IMR-90 (cell line): Measurements from ENCODE around the gene SUCLA2. TPM values are rescaled to one million over a fixed set of nuclear protein-coding genes. Genes with fewer than 3 reads are reported as not detected.

Source experiments
- ATAC-seq: fragments of 200-7000 bp; cut with Tn5 transposase; 2 replicates; pipeline ENCODE4 v1.9.1; 2020; ENCODE audit warnings: low read depth, mild to moderate bottlenecking, moderate library complexity
- BruUV-seq: library from RNA; stranded (reverse); fragments of 400-500 nt; replicated peaks from 2 replicates; lab custom pipeline; 2021; lab: Mats Ljungman, UMichigan
- CTCF ChIA-PET: fragments of 300-600 bp; formaldehyde crosslinking; extraction: SDS; loops from one replicate; lab custom pipeline; 2021; ENCODE audit warnings: antibody characterized with exemption; lab: Yijun Ruan, JAX
- POLR2A ChIA-PET: fragments of 300-600 bp; sonication (Branson Sonifier 250); formaldehyde crosslinking; loops from one replicate; lab custom pipeline; 2022; ENCODE audit warnings: antibody characterized with exemption; ENCODE audit not compliant: unreplicated experiment; lab: Charles Lee
- DNase-seq: peaks from one replicate; pipeline ENCODE4 v3.0.0; 2013
- H2AFZ ChIP-seq: replicated peaks from 2 replicates; pipeline ENCODE3; 2013; ENCODE audit warnings: low read length, mild to moderate bottlenecking; ENCODE audit not compliant: poor library complexity
- H2AK5ac ChIP-seq: 2 replicates; pipeline ENCODE4 v1.6.1; 2013; ENCODE audit warnings: low read depth, low read length, inconsistent platforms
- H2AK9ac ChIP-seq: replicated peaks from 2 replicates; pipeline ENCODE3; 2013; ENCODE audit warnings: mild to moderate bottlenecking, low read depth, low read length, moderate library complexity; ENCODE audit not compliant: poor library complexity
- H2BK120ac ChIP-seq: 2 replicates; pipeline ENCODE4 v1.6.1; 2013; ENCODE audit warnings: low read depth, low read length, inconsistent platforms
- H2BK15ac ChIP-seq: 3 replicates; pipeline ENCODE4 v1.6.1; 2013; ENCODE audit warnings: low read depth, low read length, inconsistent platforms
- H2BK20ac ChIP-seq: 2 replicates; pipeline ENCODE4 v1.6.1; 2013; ENCODE audit warnings: low read depth, mild to moderate bottlenecking, inconsistent platforms, low read length, moderate library complexity
- H2BK5ac ChIP-seq: 2 replicates; pipeline ENCODE4 v1.6.1; 2013; ENCODE audit warnings: mild to moderate bottlenecking, low read depth, low read length, inconsistent platforms; ENCODE audit not compliant: poor library complexity, severe bottlenecking
- H3K14ac ChIP-seq: replicated peaks from 2 replicates; pipeline ENCODE4 v1.6.1; 2013; ENCODE audit warnings: low read depth, low read length, inconsistent platforms
- H3K18ac ChIP-seq: 2 replicates; pipeline ENCODE4 v1.6.1; 2013; ENCODE audit warnings: low read depth, low read length, control low read depth
- H3K23ac ChIP-seq: 2 replicates; pipeline ENCODE4 v1.6.1; 2013; ENCODE audit warnings: low read depth, low read length, inconsistent platforms
- H3K27ac ChIP-seq: 2 replicates; pipeline ENCODE4 v1.5.1; 2013; ENCODE audit warnings: mild to moderate bottlenecking, control low read depth, low read length; ENCODE audit not compliant: insufficient read depth
- H3K27me3 ChIP-seq: 2 replicates; pipeline ENCODE4 v1.6.1; 2013; ENCODE audit warnings: low read length; ENCODE audit not compliant: control insufficient read depth, insufficient read depth
- H3K36me3 ChIP-seq: 2 replicates; pipeline ENCODE4 v1.6.1; 2013; ENCODE audit warnings: low read length, mixed read lengths; ENCODE audit not compliant: control insufficient read depth, insufficient read depth
- H3K4ac ChIP-seq: 2 replicates; pipeline ENCODE4 v1.6.1; 2013; ENCODE audit warnings: low read depth, low read length, inconsistent platforms
- H3K4me1 ChIP-seq: 2 replicates; pipeline ENCODE4 v1.6.1; 2013; ENCODE audit warnings: low read length, mixed read lengths; ENCODE audit not compliant: control insufficient read depth, insufficient read depth
- H3K4me2 ChIP-seq: 2 replicates; pipeline ENCODE4 v1.6.1; 2013; ENCODE audit warnings: low read depth, mild to moderate bottlenecking, control low read depth, low read length, moderate library complexity
- H3K4me3 ChIP-seq: 2 replicates; pipeline ENCODE4 v1.5.1; 2013; ENCODE audit warnings: low read depth, mild to moderate bottlenecking, control low read depth, low read length, moderate library complexity; ENCODE audit not compliant: insufficient read depth
- H3K56ac ChIP-seq: 2 replicates; pipeline ENCODE4 v1.6.1; 2013; ENCODE audit warnings: low read length, inconsistent platforms; ENCODE audit not compliant: insufficient read depth; ENCODE audit errors: extremely low read depth
- H3K79me1 ChIP-seq, 2 experiments: 2 replicates each; pipeline ENCODE4 v1.6.1; 2013; ENCODE audit warnings: low read length in 2 of 2, inconsistent platforms in 1 of 2, low read depth in 1 of 2
- H3K9ac ChIP-seq: 2 replicates; pipeline ENCODE4 v1.6.1; 2013; ENCODE audit warnings: low read depth, low read length, control low read depth
- H3K9me1 ChIP-seq: 2 replicates; pipeline ENCODE4 v1.6.1; 2013; ENCODE audit warnings: low read length, inconsistent platforms; ENCODE audit not compliant: insufficient read depth
- H3K9me3 ChIP-seq: 2 replicates; pipeline ENCODE4 v1.6.1; 2013; ENCODE audit warnings: low read length; ENCODE audit not compliant: control insufficient read depth, insufficient read depth
- H4K20me1 ChIP-seq: 2 replicates; pipeline ENCODE4 v1.6.1; 2013; ENCODE audit warnings: low read length, inconsistent platforms; ENCODE audit not compliant: insufficient read depth
- H4K5ac ChIP-seq: 2 replicates; pipeline ENCODE4 v1.6.1; 2013; ENCODE audit warnings: mild to moderate bottlenecking, low read depth, low read length, control low read depth
- H4K8ac ChIP-seq, 2 experiments: 2 replicates each; pipeline ENCODE4 v1.6.1; 2013; ENCODE audit warnings: low read depth in 2 of 2, low read length in 2 of 2, control low read depth in 1 of 2, inconsistent platforms in 1 of 2
- H4K91ac ChIP-seq: 2 replicates; pipeline ENCODE4 v1.6.1; 2013; ENCODE audit warnings: low read depth, low read length, inconsistent platforms; ENCODE audit not compliant: insufficient read depth
- MAZ ChIP-seq: IDR thresholded peaks from 2 replicates; pipeline ENCODE4 v1.6.1; 2012; ENCODE audit warnings: low read depth, mild to moderate bottlenecking, low read length, improper control_type of control experiment, moderate library complexity, borderline replicate concordance
- WGBS, 2 experiments: methylation state at CpG; one replicate each; pipeline versions ENCODE4 v1.1.5 to v1.1.7; 2013; ENCODE audit warnings: missing lambda C conversion rate in 2 of 2; ENCODE audit not compliant: insufficient read length in 1 of 2; ENCODE audit errors: extremely low coverage in 2 of 2; 5-methylcytosine and 5-hydroxymethylcytosine counted together
- dilution Hi-C: fragments of 300-500 bp; cut with HindIII; formaldehyde crosslinking; loops from one replicate; pipeline ENCODE4 v1.14.3; 2018; ENCODE audit warnings: low sequenced_read_pairs; ENCODE audit not compliant: unreplicated experiment
- in situ Hi-C: fragments of 300-500 bp; cut with MboI; formaldehyde crosslinking; loops from 3 replicates; pipeline ENCODE4 v1.14.3; 2019; ENCODE audit warnings: low sequenced_read_pairs, inconsistent platforms, mixed read lengths
- intact Hi-C: fragments of 100-400 bp; cut with micrococcal nuclease; formaldehyde crosslinking; loops from 2 replicates; pipeline ENCODE4 v1.10.0; 2022
- polyA plus RNA-seq, 3 experiments: library from polyadenylated mRNA; depleted of rRNA; stranded (reverse); fragments of >200 nt; gene quantifications; 2 replicates each; pipeline ENCODE4 v1.2.3, GENCODE V29; 2012; ENCODE audit warnings: low replicate concordance in 1 of 3
- total RNA-seq: library from RNA; depleted of rRNA; stranded (reverse); fragments of >200 nt; gene quantifications from 2 replicates; pipeline ENCODE4 v1.2.3, GENCODE V29; 2012

SUCLA2 gene
- total and polyA plus RNA-seq, 2 of the 4 experiments (the other 2 are of a cell fraction), result 31.5 to 36.1 TPM

GRCh38 chr13:48018637-48019036 lies 17.6 kb upstream of the SUCLA2 start:
- no peak overlapping the region for H3K4me3 ChIP-seq
- H3K27me3 ChIP-seq, result no peaks in the 10 kb centered on the region
- intact Hi-C loops (no loop called here), in situ Hi-C loops (no loop called here), dilution Hi-C loops (no loop called here)
- H3K14ac ChIP-seq, result no peak overlapping the region
- no peak overlapping the region for H3K23ac ChIP-seq
- POLR2A ChIA-PET, result no interaction called here
- H2BK15ac ChIP-seq, result no peak overlapping the region
- no peak overlapping the region for H4K5ac ChIP-seq
- BruUV-seq, result no TSS peak
- no peak overlapping the region for H2BK120ac ChIP-seq
- H2BK5ac ChIP-seq, result no peak overlapping the region
- H2AK5ac ChIP-seq, result no peak overlapping the region
- no peak overlapping the region for H4K8ac ChIP-seq
- DNase-seq (no peak), ATAC-seq (no peak)
- H4K91ac ChIP-seq, result no peak overlapping the region
- H3K79me1 ChIP-seq, result no peaks in the 10 kb centered on the region
- no peak overlapping the region for H2AK9ac ChIP-seq
- TF ChIP-seq MAZ, result no peak
- no peak overlapping the region for H3K56ac ChIP-seq
- H2AFZ ChIP-seq, result no peak overlapping the region
- H3K9me1 ChIP-seq, result no peaks in the 10 kb centered on the region
- H3K9me3 ChIP-seq, result no peaks in the 10 kb centered on the region
- no peak overlapping the region for H3K4ac ChIP-seq
- H2BK20ac ChIP-seq, result no peak overlapping the region
- no peak overlapping the region for H3K9ac ChIP-seq
- WGBS, 2 experiments, result no CpG with 5 or more reads among the region's 2 CpGs
- no peaks in the 10 kb centered on the region for H3K4me1 ChIP-seq
- H4K20me1 ChIP-seq, result no peaks in the 10 kb centered on the region
- H3K4me2 ChIP-seq, result no peak overlapping the region
- no peaks in the 10 kb centered on the region for H3K36me3 ChIP-seq
- CTCF ChIA-PET, result interaction anchor here (1.3 kb wide), 1 partner anchor 20 kb away, joined by 3 read pairs; no protein-coding TSS in a partner anchor
- no peak overlapping the region for H3K18ac ChIP-seq
- H3K27ac ChIP-seq, result no peak overlapping the region
